ENCODE measurements around the gene NPTXR. TPM values are rescaled to one million over a fixed set of nuclear protein-coding genes. Genes with fewer than 3 reads are reported as not detected.

NPTXR gene
- total and polyA plus RNA-seq, 2 donors (not counting 3 experiments of a cell fraction or from before 2014, with no cell fraction given) = 0.37 to 0.73 TPM

DNA sequence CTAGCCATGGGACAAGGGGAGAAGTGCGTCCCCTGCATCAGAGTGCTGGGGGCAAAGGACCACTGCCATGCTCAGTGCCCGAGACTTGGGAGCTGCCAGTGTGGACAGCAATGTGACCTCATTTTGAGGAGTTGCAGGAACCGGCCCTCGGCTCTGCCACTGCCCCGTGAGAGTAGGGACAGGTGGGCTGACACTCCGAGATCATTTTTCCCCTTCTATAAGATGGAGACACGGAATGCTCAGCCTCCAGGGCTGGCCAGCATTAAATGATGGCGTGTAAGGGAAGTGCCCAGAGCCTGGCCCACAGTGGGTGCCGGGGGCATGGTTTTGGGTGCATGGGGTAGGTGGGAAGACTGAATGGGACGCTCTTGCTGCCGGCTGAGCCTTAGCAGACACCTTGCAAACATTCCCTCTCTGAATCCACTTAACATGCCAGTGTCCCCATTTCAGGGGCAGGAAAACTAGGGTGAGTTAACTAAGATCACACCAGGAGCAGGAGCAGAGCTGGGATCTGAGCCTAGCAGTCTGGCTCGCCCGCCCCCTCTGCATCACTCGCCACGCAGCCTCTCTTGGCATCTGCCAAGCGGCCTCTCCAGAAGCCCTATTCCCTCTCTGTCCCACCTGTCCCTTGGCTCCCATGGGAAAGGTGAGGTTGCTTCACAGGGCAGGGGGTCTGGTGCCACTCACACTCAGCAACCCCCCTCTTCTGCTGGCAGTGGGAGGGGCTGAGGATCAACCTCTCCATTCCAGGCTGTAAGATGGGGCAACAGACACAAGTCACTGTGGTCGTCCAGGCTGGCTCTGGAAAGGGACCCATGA, 13.6 kb downstream of the NPTXR start:
- Histone ChIP-seq H3K27ac (ENCODE audit: insufficient read depth, low read depth, low read length) (no peak overlapping the region), H2AFZ (ENCODE audit: low read depth, low read length) (no peak overlapping the region), H3K4me3 (replicated peaks in 1 of 3; ENCODE audit: insufficient read depth in 1 of 3, low read depth in 1 of 3, low read length in 3 of 3) (no peak overlapping the region), H3K36me3 (ENCODE audit: control insufficient read depth in 2 of 2, extremely low read depth in 1 of 2, insufficient read depth in 2 of 2, low read length in 2 of 2) (no peaks in the 10 kb centered on the region), H3K27me3 (ENCODE audit: control insufficient read depth in 2 of 2, insufficient read depth in 2 of 2, low read length in 2 of 2) (no peaks in the 10 kb centered on the region), H3K9me3 (replicated peaks; ENCODE audit: control insufficient read depth, insufficient read depth, low read length) (no peaks in the 10 kb centered on the region), H4K20me1 (replicated peaks; ENCODE audit: control insufficient read depth, extremely low read depth, insufficient read depth, low read length) (no peaks in the 10 kb centered on the region), H3K9ac (replicated peaks; ENCODE audit: extremely low read depth, insufficient read depth, low read length) (no peak overlapping the region), H3K4me1 (ENCODE audit: control insufficient read depth, extremely low read depth, insufficient read depth, low read length) (no peaks in the 10 kb centered on the region), H3K4me2 (ENCODE audit: insufficient read depth, low read length) (no peak overlapping the region), H3K9me1 (replicated peaks; ENCODE audit: control insufficient read depth, extremely low read depth, insufficient read depth, low read length) (no peaks in the 10 kb centered on the region), H3K79me2 (ENCODE audit: control insufficient read depth, insufficient read depth, low read length) (no peaks in the 10 kb centered on the region)
- FAIRE-seq (no peak), DNase-seq (ENCODE audit: low read depth, low spot score) (no peak)
- ChIA-PET CTCF (interaction anchor here (0.5 to 2.5 kb wide), 2 partner anchors 61 to 294 kb away, joined by 3 to 16 read pairs; no protein-coding TSS in a partner anchor), POLR2A (no interaction called here)
- intact Hi-C loops (cut with micrococcal nuclease) = no loop called here
- TF ChIP-seq GATA2 (IDR thresholded peaks at IDR 0.05; ENCODE audit: insufficient read depth, insufficient read length, low read depth, low read length) (no peak), FOS (IDR thresholded peaks at IDR 0.05; ENCODE audit: borderline replicate concordance, insufficient read depth, low read length) (no peak), JUN (IDR thresholded peaks at IDR 0.05; ENCODE audit: borderline replicate concordance, insufficient read depth, insufficient read length, low read depth) (no peak), MYC (IDR thresholded peaks at IDR 0.05; ENCODE audit: low read depth, low read length) (no peak), POLR2AphosphoS5 (IDR thresholded peaks at IDR 0.05; ENCODE audit: insufficient read depth, low read depth, low read length) (no peak), POLR2A (IDR thresholded peaks at IDR 0.05; ENCODE audit: low read depth, low read length) (no peak), EZH2 (IDR thresholded peaks at IDR 0.05; ENCODE audit: borderline replicate concordance, low read depth, low read length, severe bottlenecking) (no peak)
- TF ChIP-seq, protein P1, sequence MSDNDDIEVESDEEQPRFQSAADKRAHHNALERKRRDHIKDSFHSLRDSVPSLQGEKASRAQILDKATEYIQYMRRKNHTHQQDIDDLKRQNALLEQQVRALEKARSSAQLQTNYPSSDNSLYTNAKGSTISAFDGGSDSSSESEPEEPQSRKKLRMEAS (IDR thresholded peaks at IDR 0.05; ENCODE audit: insufficient read depth, insufficient read length) = no peak
- TF ChIP-seq, protein P2, sequence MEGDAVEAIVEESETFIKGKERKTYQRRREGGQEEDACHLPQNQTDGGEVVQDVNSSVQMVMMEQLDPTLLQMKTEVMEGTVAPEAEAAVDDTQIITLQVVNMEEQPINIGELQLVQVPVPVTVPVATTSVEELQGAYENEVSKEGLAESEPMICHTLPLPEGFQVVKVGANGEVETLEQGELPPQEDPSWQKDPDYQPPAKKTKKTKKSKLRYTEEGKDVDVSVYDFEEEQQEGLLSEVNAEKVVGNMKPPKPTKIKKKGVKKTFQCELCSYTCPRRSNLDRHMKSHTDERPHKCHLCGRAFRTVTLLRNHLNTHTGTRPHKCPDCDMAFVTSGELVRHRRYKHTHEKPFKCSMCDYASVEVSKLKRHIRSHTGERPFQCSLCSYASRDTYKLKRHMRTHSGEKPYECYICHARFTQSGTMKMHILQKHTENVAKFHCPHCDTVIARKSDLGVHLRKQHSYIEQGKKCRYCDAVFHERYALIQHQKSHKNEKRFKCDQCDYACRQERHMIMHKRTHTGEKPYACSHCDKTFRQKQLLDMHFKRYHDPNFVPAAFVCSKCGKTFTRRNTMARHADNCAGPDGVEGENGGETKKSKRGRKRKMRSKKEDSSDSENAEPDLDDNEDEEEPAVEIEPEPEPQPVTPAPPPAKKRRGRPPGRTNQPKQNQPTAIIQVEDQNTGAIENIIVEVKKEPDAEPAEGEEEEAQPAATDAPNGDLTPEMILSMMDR (IDR thresholded peaks at IDR 0.05; ENCODE audit: extremely low read depth in 1 of 2, insufficient read depth in 1 of 2, low read depth in 1 of 2, low read length in 2 of 2) = no peak
- dilution Hi-C loops (cut with MboI; ENCODE audit: extremely low pct_ligation_motif_present, low sequenced_read_pairs) = no loop called here
- BruUV-seq (replicated peaks) = no TSS peak
